ENCODE results near the gene CFAP43.
"Not testable (repeated sequence)": the region's sequence is repeated elsewhere in the genome, so short reads cannot be mapped to it uniquely, and the experiment has no call there.

CFAP43 gene

DNA sequence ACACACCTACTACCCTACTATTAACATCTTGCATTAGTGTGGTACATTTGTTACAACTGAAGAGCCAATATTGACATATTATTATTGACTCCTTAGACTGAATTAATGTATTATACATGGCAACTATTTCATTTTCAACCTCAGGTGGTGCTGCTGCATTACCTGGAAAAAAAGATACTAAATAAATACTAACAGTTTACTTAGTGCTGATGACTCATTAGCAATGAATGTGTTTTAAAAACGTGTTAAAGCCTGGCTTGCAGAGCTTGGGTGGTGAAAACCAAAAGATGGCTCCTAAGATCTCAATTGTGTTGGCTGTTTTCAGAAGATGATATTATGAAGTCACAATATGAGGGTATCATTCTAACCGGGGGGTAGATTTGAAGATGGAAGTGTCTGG, 34.8 kb downstream of the CFAP43 start:
- H3K27ac ChIP-seq = no peak overlapping the region
- no peak overlapping the region for H3K4me3 ChIP-seq
- H3K4me1 ChIP-seq = no peaks in the 10 kb centered on the region
- H3K36me3 ChIP-seq = no peaks in the 10 kb centered on the region
- no peaks in the 10 kb centered on the region for H3K27me3 ChIP-seq
- H3K4me2 ChIP-seq = no peak overlapping the region
- H3K9ac ChIP-seq = no peak overlapping the region
- TF ChIP-seq Cebpa-rat (IDR thresholded peaks at IDR 0.05) = no peak
- H3K9me3 ChIP-seq (replicated peaks in 1 of 11) = no peaks in the 10 kb centered on the region
- no peaks in the 10 kb centered on the region for H4K20me1 ChIP-seq

DNA sequence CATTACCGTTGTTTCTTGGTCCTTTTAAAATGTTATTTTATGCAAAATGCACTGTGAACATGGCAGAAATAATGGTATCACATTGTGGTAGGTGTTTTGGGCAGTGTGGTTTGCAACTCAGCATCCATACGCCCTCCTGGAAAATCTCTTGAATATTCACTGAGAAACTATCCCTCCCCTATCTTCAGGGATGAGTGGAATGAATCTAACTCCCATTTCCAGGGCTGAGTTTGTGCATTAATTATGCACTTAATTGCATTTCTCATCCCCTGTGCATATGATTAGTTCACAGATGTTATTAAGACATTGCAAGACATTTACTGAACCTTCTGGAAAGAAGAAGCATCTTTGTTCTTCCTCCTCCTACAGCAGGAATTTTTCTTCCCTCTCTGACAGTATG, 36.5 kb downstream of the CFAP43 start:
- Histone ChIP-seq H4K20me1 (no peaks in the 10 kb centered on the region), H3K4me2 (no peak overlapping the region), H3K9me3 (replicated peaks in 1 of 11) (no peaks in the 10 kb centered on the region), H3K27ac (no peak overlapping the region), H3K4me3 (no peak overlapping the region), H3K9ac (no peak overlapping the region), H3K4me1 (no peaks in the 10 kb centered on the region), H3K27me3 (no peaks in the 10 kb centered on the region), H3K36me3 (no peaks in the 10 kb centered on the region)
- no peak for TF ChIP-seq Cebpa-rat (IDR thresholded peaks at IDR 0.05)

DNA sequence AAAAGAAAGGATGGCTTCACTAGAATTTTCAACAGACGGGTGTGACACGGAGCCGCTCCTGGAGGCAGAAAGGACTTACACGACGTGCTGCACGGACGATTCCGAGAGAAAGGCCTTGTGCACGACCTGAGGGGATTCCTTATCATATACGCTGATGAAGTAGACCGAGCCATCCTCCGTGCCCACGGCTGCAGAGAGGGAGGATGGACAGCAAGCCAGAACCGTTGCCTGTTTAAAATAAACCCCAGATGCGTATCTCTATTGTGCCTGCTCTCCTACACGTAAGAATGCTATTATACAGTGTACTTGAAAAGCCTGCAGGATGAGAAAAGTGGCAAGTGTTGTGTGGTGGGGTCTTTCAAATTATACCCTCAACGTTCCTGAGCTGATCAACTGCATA, 38.4 kb downstream of the CFAP43 start:
- no peak overlapping the region for H3K4me2 ChIP-seq
- H3K27me3 ChIP-seq = no peaks in the 10 kb centered on the region
- H3K27ac ChIP-seq = no peak overlapping the region
- H4K20me1 ChIP-seq = no peaks in the 10 kb centered on the region
- no peaks in the 10 kb centered on the region for H3K9me3 ChIP-seq (replicated peaks in 1 of 11)
- no peaks in the 10 kb centered on the region for H3K4me1 ChIP-seq
- H3K9ac ChIP-seq = no peak overlapping the region
- H3K4me3 ChIP-seq = no peak overlapping the region
- H3K36me3 ChIP-seq = no peaks in the 10 kb centered on the region
- no peak for TF ChIP-seq Cebpa-rat (IDR thresholded peaks at IDR 0.05)

DNA sequence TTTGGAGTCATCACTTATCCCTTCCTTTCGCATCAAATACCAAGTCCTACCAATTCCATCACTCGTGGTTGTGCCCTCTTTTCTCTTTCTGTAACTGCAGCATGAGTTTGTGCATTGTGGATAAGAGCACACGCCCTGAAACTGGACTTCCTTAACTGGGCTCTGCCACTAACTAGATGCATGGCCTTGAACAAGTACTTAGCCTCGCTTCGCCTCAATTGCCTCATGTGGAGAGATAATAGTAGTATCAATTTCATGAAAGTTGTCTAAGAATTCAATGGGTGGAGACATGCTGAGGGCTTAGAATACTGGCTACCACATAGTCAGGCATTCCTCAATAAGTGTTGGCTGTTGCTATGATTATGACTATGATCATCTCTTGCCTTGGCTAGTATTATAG, 41.5 kb downstream of the CFAP43 start:
- Histone ChIP-seq H3K9ac (no peak overlapping the region), H4K20me1 (no peaks in the 10 kb centered on the region), H3K36me3 (no peaks in the 10 kb centered on the region), H3K4me3 (no peak overlapping the region), H3K27me3 (no peaks in the 10 kb centered on the region), H3K9me3 (replicated peaks in 1 of 11) (no peaks in the 10 kb centered on the region), H3K4me2 (no peak overlapping the region), H3K4me1 (no peaks in the 10 kb centered on the region), H3K27ac (no peak overlapping the region)
- TF ChIP-seq Cebpa-rat (IDR thresholded peaks at IDR 0.05) = no peak

DNA sequence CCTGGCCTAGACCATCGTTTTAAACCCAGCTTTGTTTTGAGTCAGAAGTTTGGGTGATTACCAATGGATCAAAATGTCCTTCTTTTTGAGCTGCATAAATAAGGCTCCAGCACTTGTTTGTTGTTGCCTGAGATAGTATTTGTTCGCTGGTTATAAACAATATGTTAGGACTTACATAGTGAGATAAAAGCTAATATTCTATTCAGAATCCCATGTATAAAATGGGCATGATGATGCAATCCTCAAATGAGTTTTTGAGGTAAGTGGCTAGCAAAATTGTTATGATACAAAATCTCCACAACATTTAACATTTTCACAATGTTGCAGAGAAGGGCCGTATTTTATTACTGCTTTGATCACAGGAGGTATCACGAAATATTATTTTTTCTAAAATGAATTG, 48.5 kb downstream of the CFAP43 start:
- no peaks in the 10 kb centered on the region for H3K9me3 ChIP-seq (replicated peaks in 1 of 11)

DNA sequence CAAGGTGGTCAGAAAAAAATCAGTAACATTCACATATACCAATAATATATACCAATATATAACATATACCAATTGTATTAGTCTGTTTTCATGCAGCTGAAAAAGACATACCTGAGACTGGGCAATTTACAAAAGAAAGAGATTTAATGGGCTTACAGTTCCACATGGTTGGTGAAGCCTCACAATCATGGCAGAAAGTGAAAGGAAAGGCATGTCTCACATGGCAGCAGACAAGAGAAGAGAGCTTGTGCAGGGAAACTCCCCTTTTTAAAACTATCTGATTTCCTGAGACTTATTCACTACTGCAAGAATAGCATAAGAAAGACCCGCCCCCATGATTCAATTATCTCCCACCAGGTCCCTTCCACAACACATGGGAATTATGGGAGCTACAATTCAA, 58.0 kb downstream of the CFAP43 start:
- H4K20me1 ChIP-seq, H3K36me3 ChIP-seq, H3K4me2 ChIP-seq, H3K27me3 ChIP-seq, H3K4me3 ChIP-seq, H3K27ac ChIP-seq, H3K9ac ChIP-seq: not testable (repeated sequence)
- H3K4me1 ChIP-seq = peaks cover 0 to 10% (median 3%) of the 10 kb centered on the region in 10 experiments; a peak in 6 of 20 replicates
- H3K9me3 ChIP-seq (replicated peaks in 1 of 11) = peaks cover 16 to 31% (median 23%) of the 10 kb centered on the region in 11 experiments

More for the DNA sequence above, 48.5 kb downstream of the CFAP43 start:
- Histone ChIP-seq H3K36me3 (no peaks in the 10 kb centered on the region), H3K27me3 (no peaks in the 10 kb centered on the region), H4K20me1 (no peaks in the 10 kb centered on the region), H3K4me1 (no peaks in the 10 kb centered on the region), H3K27ac (no peak overlapping the region), H3K4me3 (no peak overlapping the region), H3K9ac (no peak overlapping the region), H3K4me2 (no peak overlapping the region)
- TF ChIP-seq Cebpa-rat (IDR thresholded peaks at IDR 0.05) = 0 out of 22 replicates have a peak, but pooled peaks of 1 of the 11 experiments have one; percentile 24

DNA sequence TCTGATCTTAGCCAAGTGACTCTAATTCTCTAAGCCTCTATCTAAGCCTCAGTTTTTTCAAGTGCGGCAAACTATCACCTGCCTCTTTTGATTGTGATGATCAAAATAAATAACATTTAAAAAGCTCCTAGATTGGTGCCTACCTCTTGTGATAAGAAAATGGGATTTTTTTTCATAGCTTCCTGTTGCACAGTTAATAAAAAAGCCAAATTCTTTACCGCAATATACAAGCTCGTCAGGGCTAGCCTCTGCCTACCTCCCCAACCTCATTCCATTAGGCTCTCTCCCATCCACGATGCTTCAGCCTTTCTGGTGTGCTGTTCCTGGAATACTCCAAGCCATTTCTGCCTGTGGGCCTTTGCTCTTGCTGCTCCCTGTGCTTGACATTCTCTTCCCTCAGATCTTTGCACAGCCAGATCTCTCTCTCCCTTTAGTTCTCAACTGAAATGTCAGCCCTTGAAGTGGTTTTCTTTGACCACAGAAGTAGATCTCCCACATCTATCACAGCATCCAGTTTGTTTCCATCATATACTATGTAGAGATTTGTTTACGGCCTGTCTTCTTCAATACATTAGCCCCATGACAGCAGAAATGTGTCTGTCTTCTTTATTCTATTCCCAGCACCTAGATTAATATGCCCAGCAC, 61.4 kb downstream of the CFAP43 start:
- Histone ChIP-seq H3K4me3 (no peak overlapping the region), H3K36me3 (no peaks in the 10 kb centered on the region), H3K4me1 (peaks cover 0 to 10% (median 3%) of the 10 kb centered on the region in 10 experiments; a peak in 6 of 20 replicates), H3K9me3 (replicated peaks in 1 of 11) (peaks cover 16 to 26% (median 23%) of the 10 kb centered on the region in 11 experiments), H3K9ac (no peak overlapping the region), H4K20me1 (no peaks in the 10 kb centered on the region), H3K4me2 (peak overlapping the region in 2 of 11 experiments; percentile 19 to 28; a peak in 2 of 22 replicates), H3K27me3 (no peaks in the 10 kb centered on the region), H3K27ac (no peak overlapping the region)
- TF ChIP-seq Cebpa-rat (IDR thresholded peaks at IDR 0.05) = no peak

DNA sequence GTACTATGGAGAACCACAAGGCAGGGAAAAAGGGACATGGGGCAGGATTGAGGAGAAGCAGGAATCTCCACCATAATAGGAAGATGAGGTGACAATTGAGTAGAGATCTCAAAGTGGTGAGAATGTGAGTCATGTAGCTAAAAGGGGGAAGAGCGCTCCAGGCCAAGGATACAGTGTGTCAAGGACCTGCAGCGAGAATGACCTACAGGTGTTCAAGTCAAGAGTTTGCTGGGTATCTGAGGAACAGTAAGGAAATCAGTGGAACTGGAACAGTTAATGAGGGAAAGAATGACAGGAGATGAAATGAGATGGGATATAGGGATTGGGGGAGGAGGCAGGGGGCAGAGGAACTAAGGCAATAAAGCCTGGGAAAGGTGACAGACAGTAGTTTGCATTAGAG, 76.6 kb downstream of the CFAP43 start:
- Histone ChIP-seq H3K9me3 (replicated peaks in 1 of 11) (peaks cover 27 to 37% (median 33%) of the 10 kb centered on the region in 11 experiments), H3K4me3 (no peak overlapping the region), H3K27ac (no peak overlapping the region), H3K9ac (no peak overlapping the region), H3K36me3 (peaks cover 0 to 7% (median 0%) of the 10 kb centered on the region in 11 experiments; a peak in 1 of 22 replicates), H4K20me1 (no peaks in the 10 kb centered on the region), H3K4me2 (no peak overlapping the region), H3K27me3 (no peaks in the 10 kb centered on the region), H3K4me1 (no peaks in the 10 kb centered on the region)
- no peak for TF ChIP-seq Cebpa-rat (IDR thresholded peaks at IDR 0.05)

DNA sequence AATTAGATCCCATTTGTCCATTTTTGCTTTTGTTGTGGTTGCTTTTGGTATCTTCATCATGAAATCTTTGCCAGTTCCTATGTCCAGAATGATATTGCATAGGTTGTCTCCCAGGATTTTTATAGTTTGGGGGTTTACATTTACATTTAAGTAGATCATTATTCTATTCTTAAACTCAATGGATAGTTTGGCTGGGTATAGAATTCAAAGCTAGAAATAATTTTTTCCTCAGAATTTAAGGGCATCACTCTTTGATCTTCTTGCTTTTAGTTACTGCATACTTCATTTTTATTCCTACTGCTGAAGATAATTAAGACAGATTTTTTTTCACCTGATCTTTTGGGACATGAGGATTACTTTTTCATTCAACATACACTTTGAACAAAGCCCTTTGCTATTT, 80.4 kb downstream of the CFAP43 start:
- Histone ChIP-seq H3K27me3 (no peaks in the 10 kb centered on the region), H3K36me3 (peaks cover 0 to 7% (median 0%) of the 10 kb centered on the region in 11 experiments; a peak in 1 of 22 replicates), H3K9me3 (replicated peaks in 1 of 11) (peaks cover 29 to 44% (median 41%) of the 10 kb centered on the region in 11 experiments), H3K9ac (no peak overlapping the region), H3K27ac (no peak overlapping the region), H3K4me3 (no peak overlapping the region), H3K4me2 (no peak overlapping the region), H4K20me1 (no peaks in the 10 kb centered on the region), H3K4me1 (no peaks in the 10 kb centered on the region)
- no peak for TF ChIP-seq Cebpa-rat (IDR thresholded peaks at IDR 0.05)

DNA sequence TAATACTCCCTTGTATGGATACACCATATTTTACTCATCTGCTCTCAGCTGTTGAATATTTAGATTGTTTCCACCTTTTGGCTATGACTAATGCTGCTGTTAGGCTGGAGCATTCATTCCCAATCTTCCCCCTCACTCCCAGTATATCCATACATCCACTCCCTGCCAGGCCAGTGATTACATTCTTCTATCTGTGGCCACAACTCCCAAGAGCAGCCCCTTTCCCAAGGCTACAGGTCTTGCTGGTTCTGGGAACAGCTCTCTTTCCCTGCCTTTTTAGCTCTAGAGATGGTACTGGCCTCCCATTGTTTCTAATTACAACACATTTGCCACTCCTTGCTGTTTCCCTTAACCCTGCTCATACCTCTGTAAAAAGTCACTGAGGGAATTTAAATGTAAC, 82.0 kb downstream of the CFAP43 start:
- no peak for TF ChIP-seq Cebpa-rat (IDR thresholded peaks at IDR 0.05)
- no peak overlapping the region for H3K4me3 ChIP-seq
- H3K9ac ChIP-seq = no peak overlapping the region
- H3K27me3 ChIP-seq = no peaks in the 10 kb centered on the region
- H4K20me1 ChIP-seq = no peaks in the 10 kb centered on the region
- no peak overlapping the region for H3K27ac ChIP-seq
- H3K36me3 ChIP-seq = peaks cover 0 to 7% (median 0%) of the 10 kb centered on the region in 11 experiments; a peak in 1 of 22 replicates
- H3K4me1 ChIP-seq = no peaks in the 10 kb centered on the region
- H3K9me3 ChIP-seq (replicated peaks in 1 of 11) = peaks cover 29 to 43% (median 41%) of the 10 kb centered on the region in 11 experiments
- no peak overlapping the region for H3K4me2 ChIP-seq
